Activated naive CD4-positive, alpha-beta T cell treated with Interleukin-2 at 50 U/mL for 16 hours (primary cell): ENCODE measurements around the gene SLC15A1.
"Not testable (repeated sequence)": the region's sequence is repeated elsewhere in the genome, so short reads cannot be mapped to it uniquely, and the experiment has no call there.

ENCODE experiments used
- DNase-seq: peaks from one replicate; pipeline ENCODE4 v3.0.0-alpha.2; 2020

SLC15A1 gene

GRCh38 chr13:98780451-98780850 lies 28.0 kb upstream of the SLC15A1 start:
- no peak for DNase-seq

- DNase-seq: no peak
Measured at GRCh38 chr13:98779695-98780094, 27.2 kb upstream of the SLC15A1 start.

GRCh38 chr13:98778749-98779148 lies 26.3 kb upstream of the SLC15A1 start:
- no peak for DNase-seq

GRCh38 chr13:98776644-98777043 lies 24.2 kb upstream of the SLC15A1 start:
- DNase-seq: no peak

GRCh38 chr13:98775844-98776598 lies 23.5 kb upstream of the SLC15A1 start:
- DNase-seq: no peak

GRCh38 chr13:98775386-98775785 lies 22.9 kb upstream of the SLC15A1 start:
- no peak for DNase-seq

- DNase-seq: no peak
Measured at GRCh38 chr13:98774776-98775175, 22.3 kb upstream of the SLC15A1 start.

GRCh38 chr13:98773921-98774320 lies 21.4 kb upstream of the SLC15A1 start:
- DNase-seq: no peak

- DNase-seq: no peak
Measured at GRCh38 chr13:98772794-98773452, 20.5 kb upstream of the SLC15A1 start.

- DNase-seq: no peak
Measured at GRCh38 chr13:98771838-98772611, 19.6 kb upstream of the SLC15A1 start.

- no peak for DNase-seq
Measured at GRCh38 chr13:98769736-98770135, 17.3 kb upstream of the SLC15A1 start.

- no peak for DNase-seq
Measured at GRCh38 chr13:98768522-98768921, 16.1 kb upstream of the SLC15A1 start.

- no peak for DNase-seq
Measured at GRCh38 chr13:98766697-98767096, 14.2 kb upstream of the SLC15A1 start.

GRCh38 chr13:98765996-98766519 lies 13.6 kb upstream of the SLC15A1 start:
- DNase-seq: no peak

GRCh38 chr13:98761986-98762616 lies 9.6 kb upstream of the SLC15A1 start:
- no peak for DNase-seq

- no peak for DNase-seq
Measured at GRCh38 chr13:98761126-98761985, 8.9 kb upstream of the SLC15A1 start.

- no peak for DNase-seq
Measured at GRCh38 chr13:98755729-98756128, 3.3 kb upstream of the SLC15A1 start.

- DNase-seq: no peak
Measured at GRCh38 chr13:98755116-98755515, 2.6 kb upstream of the SLC15A1 start.

- DNase-seq: not testable (repeated sequence)
Measured at GRCh38 chr13:98754468-98754867, 2.0 kb upstream of the SLC15A1 start.

- no peak for DNase-seq
Measured at GRCh38 chr13:98751861-98752466, 508 bp downstream of the SLC15A1 start.

GRCh38 chr13:98751367-98751782 lies 1.1 kb downstream of the SLC15A1 start:
- no peak for DNase-seq

GRCh38 chr13:98749501-98749900 lies 3.0 kb downstream of the SLC15A1 start:
- no peak for DNase-seq
